Jurkat, Clone E6-1 (cell line): ENCODE data around the gene SEC61B. TPM values are rescaled to one million over a fixed set of nuclear protein-coding genes. Genes with fewer than 3 reads are reported as not detected.

Source experiments
- DNase-seq: peaks from one replicate; pipeline ENCODE4 v3.0.0-alpha.2; 2011; ENCODE audit warnings: low read depth, low spot score
- H3K4me3 ChIP-seq: 2 replicates; pipeline ENCODE4 v1.5.1; 2011; ENCODE audit warnings: mild to moderate bottlenecking, low read length, control low read depth, moderate library complexity
- polyA plus RNA-seq: library from polyadenylated mRNA; unstranded; fragments of >200 nt; gene quantifications from one replicate; pipeline ENCODE4 v1.2.1, GENCODE V29; 2012; ENCODE audit warnings: missing spikeins; ENCODE audit not compliant: insufficient read length, insufficient read depth

The SEC61B gene
- polyA plus RNA-seq, result 289 TPM

DNA sequence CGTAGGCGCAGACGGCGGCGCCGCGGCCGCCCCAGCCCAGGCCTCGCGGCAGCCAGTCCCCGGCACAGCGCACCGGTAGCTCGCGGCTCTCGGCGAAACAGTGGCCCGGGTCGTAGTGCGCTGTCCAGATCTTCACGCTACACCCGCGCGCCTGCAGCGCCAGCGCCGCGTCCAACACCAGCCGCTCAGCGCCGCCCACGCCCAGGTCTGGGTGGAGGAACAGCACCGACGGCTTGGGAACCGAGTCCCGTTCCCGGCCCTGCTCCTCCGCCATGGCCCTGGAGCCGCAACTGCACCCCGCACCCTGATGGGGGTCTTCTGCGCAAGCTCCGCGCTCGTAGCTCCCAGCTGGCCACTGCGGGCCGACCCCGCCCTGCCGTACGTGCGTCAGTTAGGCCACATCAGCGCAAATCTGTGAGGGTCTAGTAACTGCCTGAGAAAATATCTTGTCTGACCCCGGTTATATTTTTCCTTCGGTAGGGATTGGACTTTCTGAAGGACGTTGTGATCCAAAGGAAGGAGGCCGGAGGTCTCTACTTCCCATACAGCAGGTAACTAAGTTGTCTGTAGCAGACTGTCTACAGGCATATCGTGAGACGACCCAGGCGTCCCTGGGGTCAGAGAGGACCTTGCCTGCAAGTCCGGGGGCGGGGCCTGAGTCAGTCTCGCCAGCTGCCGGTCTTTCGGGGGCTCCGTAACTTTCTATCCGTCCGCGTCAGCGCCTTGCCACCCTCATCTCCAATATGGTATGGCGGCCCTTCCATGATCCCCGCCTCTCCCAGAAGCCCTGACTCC, at the start of gene SEC61B, which contains the start of gene ALG2:
TSS of gene SEC61B (plus strand) at position 662 of the 795 bp plus-strand sequence. CDS start at position 744, 82 bp downstream.
TSS of gene ALG2 (minus strand) at position 322 of the 795 bp plus-strand sequence. CDS start at position 274, 48 bp downstream.
- H3K4me3 ChIP-seq, result peak within 1 kb of the TSS; percentile 89
- peak; percentile 92 for DNase-seq

DNA sequence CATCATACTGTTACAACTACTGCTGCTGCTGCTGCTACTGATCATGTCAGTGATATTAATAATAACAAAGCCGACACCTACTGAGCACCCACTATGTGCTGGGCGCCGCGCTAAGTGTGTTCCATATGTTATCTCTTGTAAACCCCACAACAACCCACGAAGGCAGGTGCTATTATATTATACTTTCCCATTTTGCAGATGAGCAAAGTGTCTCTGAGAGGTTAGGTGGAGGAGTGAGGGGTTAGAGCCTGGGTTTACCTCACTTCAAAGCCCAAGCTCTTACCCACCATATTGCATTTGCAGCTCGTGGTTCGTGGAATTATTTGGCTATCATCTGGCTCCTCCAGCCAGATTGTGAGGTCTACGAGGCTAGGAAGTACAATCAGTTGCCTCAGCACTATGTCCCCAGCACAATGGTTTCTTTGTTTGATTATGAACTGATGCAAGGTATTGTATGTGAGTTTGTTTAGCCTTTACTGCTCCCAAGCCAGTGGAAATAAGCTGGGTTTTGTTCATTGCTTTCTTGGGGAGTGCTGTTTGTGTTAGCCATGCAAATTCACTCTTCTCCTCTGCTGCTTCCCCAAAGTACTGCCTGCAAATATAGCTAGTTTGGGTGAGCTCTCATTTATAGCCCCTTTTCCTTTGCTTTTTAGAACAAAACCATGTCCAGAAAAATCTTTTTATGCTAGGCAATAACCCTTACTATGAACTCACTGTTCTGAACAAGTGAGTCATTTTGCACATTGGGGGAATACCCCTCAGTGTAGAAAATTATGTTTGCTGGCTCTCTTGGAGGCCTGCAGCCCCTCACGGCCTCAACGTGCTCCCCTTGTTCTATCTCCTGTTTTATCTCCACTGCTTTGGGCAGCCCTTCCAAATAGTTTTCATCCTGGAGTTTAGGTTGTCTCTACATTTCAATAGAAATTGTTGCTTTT, 48.2 kb upstream of the SEC61B start:
- no peak for DNase-seq
- no peak overlapping the region for H3K4me3 ChIP-seq

DNA sequence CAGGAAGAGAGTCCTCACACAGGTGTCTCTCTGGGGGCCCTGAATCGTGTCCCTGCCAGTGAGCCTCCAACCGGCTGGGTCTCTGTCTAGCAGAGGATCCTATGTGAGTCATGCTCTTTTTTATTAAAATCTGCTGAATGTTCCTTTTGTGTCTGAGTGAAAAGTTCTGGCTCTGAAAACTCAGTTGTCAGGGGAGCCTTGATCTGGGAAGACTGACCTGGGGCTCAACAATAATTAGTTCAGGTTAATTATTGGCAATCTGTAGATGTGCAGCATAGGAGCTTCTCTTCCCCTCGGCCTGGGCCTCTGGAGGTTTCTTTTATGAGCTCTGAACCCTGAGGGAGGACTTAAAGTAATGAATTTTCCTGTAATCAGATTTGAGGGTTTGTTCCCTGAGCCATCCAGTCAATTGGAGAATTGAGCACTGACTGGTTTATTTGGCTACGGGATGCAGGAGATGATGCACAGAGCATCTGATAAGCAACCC, 45.5 kb upstream of the SEC61B start:
- DNase-seq, result no peak

DNA sequence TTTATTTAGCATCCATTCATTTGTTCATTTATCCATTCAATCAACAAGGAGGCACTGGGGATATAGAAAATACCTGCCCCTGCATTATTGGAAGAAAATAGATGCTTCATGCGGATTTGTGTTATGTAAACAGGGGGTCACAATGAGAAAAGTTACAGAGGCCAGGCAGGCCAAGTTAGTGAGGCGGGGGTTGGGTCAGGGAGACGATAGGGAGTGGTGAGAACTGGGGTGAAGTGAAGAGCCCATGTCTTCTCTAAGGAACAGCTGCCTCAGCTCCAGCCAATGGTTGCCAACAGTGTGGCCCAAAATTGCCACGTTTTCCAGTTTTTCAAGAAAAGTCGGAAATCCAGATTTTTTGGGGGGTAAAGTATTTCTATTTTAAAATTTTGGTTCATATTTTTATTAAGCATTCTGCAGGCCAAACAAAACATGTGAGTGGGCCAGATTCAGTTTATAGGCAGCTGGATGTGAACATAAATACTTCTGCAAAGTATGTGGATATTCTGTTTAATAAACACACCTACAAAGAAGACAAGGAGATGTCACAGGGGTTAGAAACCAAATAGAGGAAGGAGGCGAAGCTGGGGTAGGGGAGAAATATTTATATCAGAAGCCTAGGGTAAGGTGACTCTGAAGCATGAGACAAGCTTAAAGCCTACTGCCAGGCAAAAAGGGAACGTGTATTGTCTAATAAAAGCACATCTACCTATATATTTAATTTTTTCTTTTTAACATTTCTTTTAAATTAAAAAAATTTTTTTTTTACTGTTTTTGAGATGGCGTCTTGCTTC, 44.3 kb upstream of the SEC61B start:
- DNase-seq, result no peak
- H3K4me3 ChIP-seq, result no peak overlapping the region

More for the DNA sequence above, 45.5 kb upstream of the SEC61B start:
- no peak overlapping the region for H3K4me3 ChIP-seq

DNA sequence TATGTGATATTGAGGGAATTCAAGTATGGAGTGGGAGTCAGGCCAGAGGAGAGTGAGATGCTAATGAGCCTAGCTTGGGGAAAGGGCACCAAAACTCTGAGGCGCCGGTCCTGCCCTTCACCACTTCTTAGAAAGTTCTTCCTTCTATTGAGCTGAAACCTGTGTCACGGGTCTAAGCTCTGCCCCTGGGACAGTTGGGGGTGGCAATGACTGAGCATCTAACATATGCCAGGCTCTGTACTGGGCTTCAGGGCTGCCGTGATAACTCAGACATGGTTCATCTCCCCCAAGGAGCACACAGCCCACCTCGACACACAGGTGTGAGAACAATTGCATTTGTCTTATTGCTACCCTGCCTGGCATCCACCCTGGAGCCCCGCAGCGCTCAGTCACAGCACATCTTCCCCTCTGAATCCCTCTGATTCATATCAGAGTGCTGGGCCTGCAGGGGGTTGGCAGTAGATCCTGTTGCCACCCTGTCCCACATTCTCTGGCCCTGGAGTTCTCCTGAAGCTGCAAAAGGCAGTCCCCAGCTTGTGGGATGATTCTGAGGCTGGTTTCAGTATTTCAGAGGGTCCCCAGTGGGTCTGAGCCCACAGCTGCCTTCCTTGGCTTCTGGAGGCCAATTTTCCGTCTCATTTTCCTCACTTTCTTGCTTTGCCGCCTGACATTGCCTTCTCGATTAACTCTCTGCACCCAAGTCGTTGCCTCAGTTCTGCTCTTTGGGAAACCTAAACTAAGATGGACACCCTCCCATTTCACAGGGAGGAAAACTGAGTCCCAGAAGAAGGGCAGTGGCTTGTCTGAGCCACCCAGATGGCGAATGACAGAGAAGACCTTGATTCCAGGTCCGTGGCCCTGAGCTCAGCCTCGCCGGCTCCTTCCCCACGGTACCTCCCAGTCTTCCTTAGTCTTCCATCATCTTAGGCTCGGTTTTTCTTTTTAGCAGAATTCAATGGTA, 42.9 kb upstream of the SEC61B start:
- H3K4me3 ChIP-seq, result no peak overlapping the region
- DNase-seq, result no peak

DNA sequence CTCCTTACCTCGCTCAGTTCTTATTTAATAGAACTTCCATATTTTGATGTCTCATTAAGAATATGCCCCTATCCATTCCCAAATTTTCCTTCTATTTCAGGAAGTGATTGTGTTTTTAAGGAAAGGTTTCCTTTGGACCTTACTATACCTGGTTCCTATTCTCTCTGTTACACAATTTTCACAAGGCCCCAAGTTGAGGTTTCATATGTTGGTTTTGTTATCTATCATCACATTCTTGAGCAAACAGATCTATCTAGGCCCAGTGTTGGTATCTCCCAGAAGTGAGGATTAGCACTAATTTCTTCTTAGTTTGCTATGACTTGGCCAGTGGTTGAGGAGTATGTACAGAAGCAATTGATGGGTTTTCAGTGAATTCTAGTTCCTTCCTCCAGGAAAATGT, 41.9 kb upstream of the SEC61B start:
- no peak for DNase-seq
- no peak overlapping the region for H3K4me3 ChIP-seq

DNA sequence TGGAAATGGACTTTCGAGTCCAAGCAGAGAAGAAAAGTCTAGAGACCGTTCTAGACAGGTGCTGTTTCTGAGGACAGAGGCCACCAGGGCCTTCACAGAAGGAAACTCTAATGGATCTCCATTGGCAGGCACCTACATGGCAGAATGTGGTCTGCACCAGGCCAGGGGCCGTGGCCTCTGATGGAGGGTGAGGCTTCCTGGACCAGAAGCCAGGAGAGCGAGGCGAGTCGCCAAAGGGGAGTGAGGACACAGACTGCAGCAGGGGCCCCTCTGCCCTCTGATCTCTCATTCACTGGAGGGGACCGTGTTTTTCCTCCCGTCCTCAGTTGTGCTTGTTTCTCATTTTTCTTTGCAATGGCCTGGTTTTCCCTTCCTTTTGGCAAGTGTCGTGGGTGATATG, 41.4 kb upstream of the SEC61B start:
- DNase-seq, result no peak
- no peak overlapping the region for H3K4me3 ChIP-seq

DNA sequence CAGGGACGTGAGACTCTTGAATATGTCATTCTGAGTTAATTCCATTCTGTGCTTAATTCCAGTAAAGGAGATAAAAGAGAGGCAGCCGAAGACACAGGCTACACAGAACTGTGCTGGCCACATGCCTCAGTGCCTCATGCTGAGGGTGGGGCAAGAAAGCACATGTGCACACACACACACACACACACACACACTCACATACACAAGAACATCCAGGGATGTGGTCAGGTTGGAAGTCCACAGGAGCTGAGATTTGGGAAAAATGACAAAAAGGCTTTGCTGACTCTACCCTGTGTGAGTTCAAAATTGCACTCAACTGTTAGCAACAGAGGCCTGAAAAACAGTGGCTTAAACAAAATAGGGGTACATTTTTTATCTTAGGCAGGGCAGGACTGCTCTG, 40.9 kb upstream of the SEC61B start:
- no peak overlapping the region for H3K4me3 ChIP-seq
- no peak for DNase-seq

DNA sequence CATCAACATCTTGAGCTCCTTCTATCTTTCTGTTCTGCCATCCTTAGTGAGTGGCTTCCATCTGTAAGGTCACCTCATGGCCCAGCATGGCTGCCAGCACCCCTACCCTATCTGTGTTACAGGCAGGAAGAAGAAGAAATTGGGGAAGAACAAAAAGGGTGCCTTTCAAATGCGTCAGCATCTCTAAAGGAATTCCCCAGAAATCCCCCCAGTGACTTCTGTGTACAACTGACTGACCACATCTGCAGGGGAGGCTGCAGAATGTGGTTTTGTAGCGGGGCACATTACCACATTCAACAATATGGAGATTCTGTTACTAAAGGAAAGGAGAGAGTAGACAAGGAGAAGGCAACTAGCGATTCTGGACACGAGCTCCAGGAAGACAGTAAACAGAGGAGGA, 40.5 kb upstream of the SEC61B start:
- no peak overlapping the region for H3K4me3 ChIP-seq
- no peak for DNase-seq

DNA sequence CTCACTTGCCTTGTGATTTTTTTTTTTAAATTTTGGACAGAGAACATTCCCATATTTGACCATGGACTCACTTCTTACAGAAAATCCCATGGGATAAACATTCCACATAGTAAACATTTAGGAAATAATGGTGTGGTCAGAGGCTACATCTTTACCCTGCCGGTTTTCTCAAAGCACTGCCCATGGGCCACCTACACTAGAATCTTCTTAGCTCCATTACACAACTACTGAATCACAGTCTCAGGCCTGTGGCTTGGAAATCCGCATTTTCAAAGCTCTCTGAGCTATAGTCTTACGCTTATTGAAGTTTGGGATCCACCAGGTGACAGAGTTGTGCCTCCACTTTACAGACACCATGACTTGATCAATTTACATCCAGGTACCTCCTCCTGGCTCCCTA, 39.7 kb upstream of the SEC61B start:
- no peak for DNase-seq
- no peak overlapping the region for H3K4me3 ChIP-seq

DNA sequence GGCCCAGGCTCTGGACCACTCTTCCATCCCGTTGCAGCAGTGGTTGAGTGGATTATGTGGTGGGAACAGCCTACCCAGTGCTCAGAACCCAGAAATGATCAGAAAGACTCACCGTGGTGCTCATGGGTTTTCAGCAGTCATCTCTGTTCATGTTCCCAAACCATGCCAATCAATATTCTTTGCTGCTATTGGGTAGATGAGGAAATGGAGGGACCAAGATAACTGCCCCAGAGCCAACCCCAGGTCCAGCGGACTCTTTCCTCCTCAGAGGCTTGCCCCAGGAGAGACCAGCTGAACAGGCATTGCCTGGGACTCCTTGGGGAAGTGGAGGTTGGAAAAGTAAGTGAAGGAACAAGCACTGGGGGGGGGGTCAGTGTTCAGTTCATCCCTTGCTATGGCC, 38.5 kb upstream of the SEC61B start:
- DNase-seq, result no peak
- H3K4me3 ChIP-seq, result no peak overlapping the region

DNA sequence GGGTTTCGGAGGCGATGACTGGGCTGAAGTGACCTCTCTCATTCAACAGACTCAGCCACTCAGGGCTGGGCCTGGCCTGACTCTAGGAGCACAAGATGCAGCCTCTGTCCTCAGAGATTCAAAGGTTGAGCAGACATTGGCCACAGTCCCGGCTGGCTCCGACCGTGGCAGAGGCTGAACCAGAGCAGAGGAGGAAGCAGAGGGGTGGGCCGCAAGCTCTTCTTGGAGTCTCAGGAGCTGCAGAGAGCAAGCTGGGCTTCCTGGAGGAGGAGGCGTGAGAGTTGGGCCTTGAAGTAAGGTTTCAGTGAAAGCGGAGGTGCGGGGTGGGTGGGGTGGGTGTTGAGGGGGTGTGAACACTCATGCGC, 38.0 kb upstream of the SEC61B start:
- no peak for DNase-seq
- H3K4me3 ChIP-seq, result no peak overlapping the region

DNA sequence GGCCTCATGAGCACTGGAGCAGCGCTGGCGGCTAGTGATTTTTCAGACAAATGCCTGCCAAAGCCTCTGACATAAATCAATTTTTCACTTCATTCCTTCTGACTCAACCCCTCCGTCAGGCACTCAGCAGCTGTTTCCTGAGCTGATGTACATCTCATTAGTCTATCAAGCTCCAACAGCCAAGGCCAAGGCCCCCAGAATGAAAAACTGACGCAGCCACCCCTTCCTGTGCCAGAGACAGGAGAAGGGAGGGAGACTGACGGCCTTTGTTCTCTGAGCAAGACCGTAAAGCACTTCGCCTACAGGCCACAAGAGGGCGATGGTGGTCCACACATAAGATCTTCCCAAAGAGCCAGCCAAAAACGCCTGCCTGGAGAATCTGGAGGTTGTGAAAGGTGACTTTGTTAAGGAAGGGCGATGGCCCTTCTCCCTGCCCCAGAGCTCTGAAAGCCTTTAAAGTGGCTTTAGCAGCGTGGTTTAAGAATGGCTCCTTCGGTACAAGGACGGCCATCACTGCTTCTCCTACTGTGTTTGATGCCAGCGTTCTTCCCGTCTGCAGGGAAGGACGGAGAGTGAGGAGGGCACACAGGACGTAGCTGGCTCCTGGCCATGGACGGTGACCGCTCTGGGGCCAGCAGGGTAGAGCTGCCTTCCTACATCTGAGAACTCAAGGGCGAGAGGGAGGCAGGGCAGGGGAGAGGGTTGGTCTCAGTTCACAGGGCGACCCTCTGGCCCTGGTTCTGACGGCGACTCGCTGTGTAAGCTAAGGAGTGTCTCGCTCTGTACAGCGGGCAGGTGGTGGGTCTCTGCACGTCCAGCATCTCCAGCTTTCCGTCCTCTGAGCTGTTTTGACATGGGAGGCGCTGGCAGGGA, 37.4 kb upstream of the SEC61B start:
- H3K4me3 ChIP-seq, result no peak overlapping the region
- DNase-seq, result peak; percentile 87

DNA sequence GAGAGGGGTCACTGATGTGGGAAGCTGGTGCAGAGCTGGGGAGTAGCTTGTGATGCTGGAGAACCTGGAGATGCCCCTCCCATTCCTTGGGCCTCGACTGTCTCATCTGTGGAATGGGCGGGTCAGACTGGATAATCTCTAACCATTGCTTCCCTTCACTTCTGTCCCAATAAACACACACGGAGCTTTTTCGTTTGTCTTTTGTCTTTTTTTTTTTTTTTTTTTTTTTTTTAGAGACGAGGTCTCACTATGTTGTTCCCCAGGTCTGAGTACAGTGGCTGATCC, 36.8 kb upstream of the SEC61B start:
- no peak overlapping the region for H3K4me3 ChIP-seq
- DNase-seq, result no peak

DNA sequence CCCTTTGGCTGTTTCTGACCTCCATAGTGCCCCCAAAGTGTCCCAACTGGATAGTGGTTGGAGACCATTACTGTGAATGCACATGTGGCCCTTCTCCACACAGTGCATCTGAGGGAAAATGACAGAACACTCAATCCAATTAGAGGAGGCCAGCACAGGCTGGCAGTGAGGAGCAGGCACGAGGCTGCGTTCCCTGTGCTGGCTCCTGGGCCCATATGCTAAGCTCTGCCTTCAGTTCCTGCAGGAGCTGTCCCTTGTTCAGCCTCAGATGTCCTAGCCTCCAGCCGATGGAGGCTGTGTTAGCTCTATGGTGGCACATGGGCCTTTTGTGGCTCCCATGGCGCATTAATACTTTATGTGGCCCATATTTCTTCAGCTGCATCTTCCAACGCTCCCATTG, 36.1 kb upstream of the SEC61B start:
- no peak for DNase-seq
- no peak overlapping the region for H3K4me3 ChIP-seq

DNA sequence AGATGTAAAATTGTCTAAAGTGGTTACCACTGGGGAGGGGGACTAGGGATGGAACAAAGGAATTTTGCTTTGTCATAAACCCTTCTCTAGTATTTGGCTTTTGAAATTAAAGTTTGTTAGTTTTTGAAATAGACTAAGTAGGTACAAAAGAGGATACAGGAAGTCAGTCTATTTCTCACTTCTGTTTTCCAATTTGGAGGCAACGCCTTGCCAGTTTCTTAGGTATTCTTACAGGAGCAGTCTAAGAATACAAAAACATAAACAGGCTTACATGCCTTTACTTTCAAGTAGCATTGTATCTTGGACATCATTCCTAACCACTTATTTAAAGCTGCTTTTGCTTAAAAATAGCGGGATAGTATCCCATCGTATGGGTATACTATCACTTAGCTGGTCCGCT, 34.8 kb upstream of the SEC61B start:
- no peak overlapping the region for H3K4me3 ChIP-seq
- DNase-seq, result no peak

DNA sequence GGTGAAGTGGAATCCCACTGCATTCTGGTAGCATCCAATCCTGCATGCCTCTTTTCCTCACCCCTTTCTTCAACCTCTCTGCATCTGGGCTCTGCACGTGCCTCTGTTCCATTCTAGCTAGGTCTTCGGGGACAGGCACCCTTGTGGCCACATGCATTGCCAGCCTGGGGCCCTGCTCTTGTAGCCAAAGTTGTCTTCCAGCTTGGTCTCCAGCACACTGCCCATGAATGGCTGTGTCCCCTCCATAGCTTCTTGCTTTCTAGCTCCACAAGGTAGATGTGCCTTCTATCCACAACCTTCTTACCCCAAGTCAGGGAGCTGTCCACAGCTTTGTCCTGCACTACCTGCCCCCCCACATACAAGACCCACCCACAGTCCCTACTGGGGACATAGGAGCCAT, 32.9 kb upstream of the SEC61B start:
- DNase-seq, result no peak
- H3K4me3 ChIP-seq, result no peak overlapping the region
